Upper lobe of right lung (tissue), 1 donor: ENCODE results near the gene IDH3G. TPM values are rescaled to one million over a fixed set of nuclear protein-coding genes. Genes with fewer than 3 reads are reported as not detected.

Experiments
- ATAC-seq: fragments of 200-7000 bp; cut with Tn5 transposase; one replicate; pipeline ENCODE4 v1.9.1; 2020; ENCODE audit warnings: mild to moderate bottlenecking, moderate library complexity
- DNase-seq: peaks from one replicate; pipeline ENCODE4 v3.0.0-alpha.2; 2020
- H3K27ac ChIP-seq: fragments of 200-600 bp; one replicate; pipeline ENCODE4 v1.8.0; 2022
- H3K27me3 ChIP-seq: fragments of 200-600 bp; one replicate; pipeline ENCODE4 v1.8.0; 2022; ENCODE audit warnings: mild to moderate bottlenecking
- H3K36me3 ChIP-seq: fragments of 200-600 bp; one replicate; pipeline ENCODE4 v1.8.0; 2022
- H3K4me1 ChIP-seq: fragments of 200-600 bp; one replicate; pipeline ENCODE4 v1.8.0; 2022
- H3K4me3 ChIP-seq: fragments of 200-600 bp; one replicate; pipeline ENCODE4 v1.8.0; 2022; ENCODE audit warnings: mild to moderate bottlenecking
- H3K9me3 ChIP-seq: fragments of 200-600 bp; one replicate; pipeline ENCODE4 v1.8.0; 2022
- intact Hi-C: fragments of 100-400 bp; cut with DNase I; formaldehyde crosslinking; loops from one replicate; pipeline ENCODE4 v1.11.0; 2022
- total RNA-seq: library from RNA; stranded (reverse); fragmentation: NEBNext Ultra II Directional; extraction: Animal tissue kit (Norgen Biotek cat#: 25700); gene quantifications from one replicate; pipeline ENCODE4 v1.2.1, GENCODE V29; 2021
- TF ChIP-seq, protein P1 (sequence below): fragments of 200-600 bp; IDR thresholded peaks from one replicate; pipeline ENCODE4 v1.8.0; 2022; ENCODE audit warnings: antibody characterized with exemption
- donor health status: DM: no; HTN: yes; CAD: no; lungs with severe emphysema.

IDH3G gene
- total RNA-seq, 1 donor from 2014 or later = 42.7 TPM

DNA sequence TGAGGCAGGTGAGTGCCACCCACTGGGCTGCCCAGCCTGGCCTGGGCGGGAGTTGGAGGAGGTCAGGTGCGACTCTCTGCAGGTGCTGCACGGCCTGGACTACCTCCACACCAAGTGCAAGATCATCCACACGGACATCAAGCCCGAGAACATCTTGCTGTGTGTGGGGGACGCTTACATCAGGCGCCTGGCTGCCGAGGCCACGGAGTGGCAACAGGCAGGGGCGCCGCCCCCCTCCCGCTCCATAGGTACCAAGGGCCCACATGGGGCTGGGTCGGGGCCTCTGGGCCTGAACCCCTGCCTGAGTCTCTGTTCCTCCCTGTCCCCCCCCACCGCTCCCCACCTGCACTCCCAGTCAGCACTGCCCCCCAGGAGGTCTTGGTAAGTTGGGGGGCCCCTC is 11.3 kb downstream of the IDH3G start:
- intact Hi-C loops = no loop called here
- TF ChIP-seq, protein P1, sequence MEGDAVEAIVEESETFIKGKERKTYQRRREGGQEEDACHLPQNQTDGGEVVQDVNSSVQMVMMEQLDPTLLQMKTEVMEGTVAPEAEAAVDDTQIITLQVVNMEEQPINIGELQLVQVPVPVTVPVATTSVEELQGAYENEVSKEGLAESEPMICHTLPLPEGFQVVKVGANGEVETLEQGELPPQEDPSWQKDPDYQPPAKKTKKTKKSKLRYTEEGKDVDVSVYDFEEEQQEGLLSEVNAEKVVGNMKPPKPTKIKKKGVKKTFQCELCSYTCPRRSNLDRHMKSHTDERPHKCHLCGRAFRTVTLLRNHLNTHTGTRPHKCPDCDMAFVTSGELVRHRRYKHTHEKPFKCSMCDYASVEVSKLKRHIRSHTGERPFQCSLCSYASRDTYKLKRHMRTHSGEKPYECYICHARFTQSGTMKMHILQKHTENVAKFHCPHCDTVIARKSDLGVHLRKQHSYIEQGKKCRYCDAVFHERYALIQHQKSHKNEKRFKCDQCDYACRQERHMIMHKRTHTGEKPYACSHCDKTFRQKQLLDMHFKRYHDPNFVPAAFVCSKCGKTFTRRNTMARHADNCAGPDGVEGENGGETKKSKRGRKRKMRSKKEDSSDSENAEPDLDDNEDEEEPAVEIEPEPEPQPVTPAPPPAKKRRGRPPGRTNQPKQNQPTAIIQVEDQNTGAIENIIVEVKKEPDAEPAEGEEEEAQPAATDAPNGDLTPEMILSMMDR = no peak
- H3K27me3 ChIP-seq = no peaks in the 10 kb centered on the region

DNA sequence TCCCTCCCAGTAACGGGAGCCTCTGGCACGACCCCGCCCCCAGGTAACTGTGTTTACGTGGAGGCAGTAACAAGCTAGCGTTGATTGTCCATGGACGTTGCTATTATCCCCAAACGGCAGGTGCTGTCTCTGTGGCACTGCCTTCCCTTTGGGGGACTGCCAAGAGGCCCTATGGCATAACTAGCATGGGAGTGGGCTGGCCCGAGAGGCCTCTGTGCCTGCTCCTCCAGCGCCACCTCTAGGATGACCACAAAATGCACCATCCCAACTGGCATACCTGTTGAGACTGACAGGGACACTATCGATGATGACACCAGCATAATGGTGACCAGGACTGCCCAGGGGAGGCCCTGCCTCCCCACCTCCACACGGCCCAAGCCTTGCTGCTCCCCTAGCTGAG is 11.9 kb downstream of the IDH3G start:
- no peak overlapping the region for H3K4me3 ChIP-seq
- intact Hi-C loops = no loop called here
- peaks cover 8% of the 10 kb centered on the region for H3K36me3 ChIP-seq
- H3K27me3 ChIP-seq = no peaks in the 10 kb centered on the region
- TF ChIP-seq, protein P1 = no peak
- no peaks in the 10 kb centered on the region for H3K9me3 ChIP-seq
- DNase-seq (no peak), ATAC-seq (no peak)
- H3K4me1 ChIP-seq = no peaks in the 10 kb centered on the region
- H3K27ac ChIP-seq = no peak overlapping the region

More for the DNA sequence above, 11.3 kb downstream of the IDH3G start:
- Histone ChIP-seq H3K4me1 (no peaks in the 10 kb centered on the region), H3K4me3 (no peak overlapping the region), H3K9me3 (no peaks in the 10 kb centered on the region), H3K36me3 (peaks cover 8% of the 10 kb centered on the region), H3K27ac (no peak overlapping the region)
- no peak for DNase-seq
- ATAC-seq = no peak

DNA sequence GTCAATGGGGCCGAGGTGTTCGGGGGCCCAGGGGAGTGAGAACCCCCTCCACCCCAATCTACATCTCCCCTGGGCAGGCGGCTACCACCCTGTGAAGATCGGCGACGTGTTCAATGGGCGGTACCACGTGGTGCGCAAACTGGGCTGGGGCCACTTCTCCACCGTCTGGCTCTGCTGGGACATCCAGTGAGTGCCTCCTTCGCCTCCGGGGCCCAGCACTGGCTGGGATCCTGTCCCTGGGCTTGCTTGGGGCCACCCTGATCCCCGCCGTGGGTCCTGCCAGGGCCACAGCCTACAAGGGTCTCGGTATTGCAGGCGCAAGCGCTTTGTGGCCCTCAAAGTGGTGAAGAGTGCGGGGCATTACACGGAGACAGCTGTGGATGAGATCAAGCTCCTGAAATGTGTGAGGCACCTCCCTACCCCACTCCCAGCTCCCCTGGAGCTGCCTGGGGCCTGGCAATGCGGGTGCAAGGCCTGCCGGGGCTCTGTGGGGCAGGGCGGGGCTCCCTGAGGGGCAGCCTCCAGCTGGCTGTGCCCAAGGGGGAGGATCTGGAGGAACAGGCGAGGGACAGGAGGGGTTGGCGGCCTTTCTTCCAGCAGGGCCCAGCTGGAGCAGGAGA is 12.6 kb downstream of the IDH3G start:
- no peaks in the 10 kb centered on the region for H3K27me3 ChIP-seq
- DNase-seq (no peak), ATAC-seq (no peak)
- peaks cover 8% of the 10 kb centered on the region for H3K36me3 ChIP-seq
- no peak overlapping the region for H3K4me3 ChIP-seq
- H3K27ac ChIP-seq = no peak overlapping the region
- no peaks in the 10 kb centered on the region for H3K4me1 ChIP-seq
- intact Hi-C loops = no loop called here
- H3K9me3 ChIP-seq = no peaks in the 10 kb centered on the region
- TF ChIP-seq, protein P1 = no peak

DNA sequence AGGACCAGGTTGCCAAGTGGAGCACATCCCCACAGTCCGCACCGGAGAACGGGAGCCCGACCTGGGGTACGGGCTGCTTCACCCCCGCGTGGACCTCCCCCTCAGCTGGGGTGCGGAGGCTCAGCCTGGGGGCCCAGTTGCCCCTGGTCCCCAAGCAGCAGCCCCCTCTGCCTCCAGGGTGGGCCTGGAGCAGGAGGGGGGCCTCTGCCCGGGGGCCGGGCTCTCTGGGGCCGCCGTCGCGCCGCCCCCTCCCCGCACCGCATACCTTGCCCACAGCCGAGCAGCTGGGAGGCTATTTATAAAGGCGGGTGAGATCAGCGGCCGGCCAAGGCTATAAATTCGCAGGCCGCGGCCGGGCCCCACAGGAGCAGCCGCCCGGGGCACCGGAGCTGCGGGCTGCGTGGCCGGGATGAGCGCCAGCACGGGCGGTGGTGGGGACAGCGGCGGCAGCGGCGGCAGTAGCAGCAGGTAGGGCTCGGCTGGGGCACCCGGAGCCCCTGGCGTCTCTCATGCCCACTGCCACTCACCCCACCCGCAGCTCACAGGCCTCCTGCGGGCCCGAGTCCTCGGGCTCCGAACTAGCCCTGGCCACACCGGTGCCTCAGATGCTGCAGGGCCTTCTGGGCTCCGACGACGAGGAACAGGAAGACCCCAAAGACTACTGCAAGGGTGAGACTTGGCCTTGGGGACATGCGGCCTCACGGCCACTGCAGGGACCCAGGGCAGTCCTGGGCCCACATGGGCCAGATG is 13.3 kb downstream of the IDH3G start, which contains the start of gene SRPK3:
Gene SRPK3, plus strand, starts transcription at position 364 of the 750 bp plus-strand sequence. Its CDS starts 46 bp downstream, at position 410.
- Histone ChIP-seq H3K9me3 (no peaks in the 10 kb centered on the region), H3K4me3 (no peak within 1 kb of the TSS), H3K4me1 (no peaks in the 10 kb centered on the region), H3K27ac (no peak within 1 kb of the TSS), H3K36me3 (peaks cover 5% of the 10 kb centered on the region), H3K27me3 (no peaks in the 10 kb centered on the region)
- TF ChIP-seq, protein P1 = no peak
- ATAC-seq (no peak), DNase-seq (no peak)
- intact Hi-C loops = no loop called here

DNA sequence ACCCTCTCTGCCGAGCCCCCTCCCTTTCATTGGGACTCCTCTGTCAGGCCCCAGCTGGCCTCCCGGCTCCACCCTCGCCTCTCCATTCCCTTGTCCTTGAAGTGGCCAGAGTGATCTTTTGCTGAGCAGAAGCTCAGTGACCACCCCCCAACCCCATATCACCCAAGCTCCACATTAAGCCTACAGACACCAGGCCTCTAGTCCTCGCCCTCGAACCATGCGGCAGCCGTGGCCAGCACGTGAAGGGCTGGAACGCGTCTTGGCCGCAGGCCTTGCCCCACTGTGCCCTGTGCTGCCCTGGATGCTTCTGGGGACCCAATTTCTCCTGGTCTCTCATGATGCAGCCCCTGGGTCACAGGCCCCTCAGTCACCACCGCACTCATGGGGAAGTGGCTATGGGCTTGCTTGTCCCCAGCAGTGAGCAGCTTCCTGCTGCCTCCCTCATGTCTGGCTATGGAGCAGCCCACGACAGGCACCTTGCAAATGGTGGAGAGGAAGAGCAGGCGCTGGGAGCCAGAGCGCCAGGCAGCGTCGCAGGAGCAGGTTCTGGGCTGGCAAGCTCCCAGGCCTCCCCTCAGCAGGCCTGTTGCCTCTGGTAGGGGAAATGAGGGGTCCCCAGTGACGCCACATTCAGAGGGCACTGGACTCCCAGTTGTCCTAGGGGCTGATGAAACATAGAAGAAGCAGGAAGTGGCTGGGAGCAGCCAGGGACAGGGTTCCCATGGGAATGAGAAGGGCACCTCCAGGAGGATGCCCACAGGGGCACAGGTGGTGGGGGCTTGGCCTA is 14.1 kb downstream of the IDH3G start:
- TF ChIP-seq, protein P1 = no peak
- H3K4me1 ChIP-seq = no peaks in the 10 kb centered on the region
- no peaks in the 10 kb centered on the region for H3K9me3 ChIP-seq
- DNase-seq (no peak), ATAC-seq (no peak)
- H3K27me3 ChIP-seq = no peaks in the 10 kb centered on the region
- no peaks in the 10 kb centered on the region for H3K36me3 ChIP-seq
- no peak overlapping the region for H3K4me3 ChIP-seq
- H3K27ac ChIP-seq = no peak overlapping the region
- intact Hi-C loops = no loop called here
